HG03378 (cell line): ENCODE results near the gene FAM187B.
A peak's percentile ranks its signal among the peaks of the same experiment; 100 is the strongest.
"Not testable (repeated sequence)": the region's sequence is repeated elsewhere in the genome, so short reads cannot be mapped to it uniquely, and the experiment has no call there.

Experiments used
- ATAC-seq: cut with Tn5 transposase; IDR thresholded peaks from one replicate; pipeline ENCODE4 v1.9.1; 2021; ENCODE audit warnings: mild to moderate bottlenecking, moderate library complexity; ENCODE audit not compliant: unreplicated experiment

FAM187B gene

GRCh38 chr19:35262101-35262761 is 33.7 kb upstream of the FAM187B start:
- no peak for ATAC-seq

- ATAC-seq: no peak
Measured at GRCh38 chr19:35261356-35262100, 33.0 kb upstream of the FAM187B start.

- no peak for ATAC-seq
Measured at GRCh38 chr19:35260694-35261304, 32.3 kb upstream of the FAM187B start.

GRCh38 chr19:35257113-35257461 is 28.5 kb upstream of the FAM187B start:
- ATAC-seq: no peak

- no peak for ATAC-seq
Measured at GRCh38 chr19:35256566-35256965, 28.0 kb upstream of the FAM187B start.

GRCh38 chr19:35254341-35255297 is 26.1 kb upstream of the FAM187B start:
- no peak for ATAC-seq

GRCh38 chr19:35253316-35254286 is 25.1 kb upstream of the FAM187B start:
- no peak for ATAC-seq

- ATAC-seq: no peak
Measured at GRCh38 chr19:35251456-35251855, 22.9 kb upstream of the FAM187B start.

GRCh38 chr19:35249848-35250711 is 21.5 kb upstream of the FAM187B start:
- no peak for ATAC-seq

- ATAC-seq: no peak
Measured at GRCh38 chr19:35249146-35249847, 20.8 kb upstream of the FAM187B start.

GRCh38 chr19:35248310-35249145 is 20.0 kb upstream of the FAM187B start, which contains the start of gene LSR:
Gene LSR (plus strand): TSS chr19:35249002. CDS start chr19:35249023, 21 bp downstream.
- ATAC-seq: peak; percentile 54

- ATAC-seq: no peak
Measured at GRCh38 chr19:35247526-35248309, 19.2 kb upstream of the FAM187B start.

- no peak for ATAC-seq
Measured at GRCh38 chr19:35246466-35247092, 18.0 kb upstream of the FAM187B start.

- ATAC-seq: no peak
Measured at GRCh38 chr19:35241417-35241816, 12.9 kb upstream of the FAM187B start.

GRCh38 chr19:35240327-35240726 is 11.8 kb upstream of the FAM187B start:
- ATAC-seq: no peak

- ATAC-seq: not testable (repeated sequence)
Measured at GRCh38 chr19:35239597-35239996, 11.1 kb upstream of the FAM187B start.
